ENCODE results near the gene MAST2.

GRCh38 chr1:46065405-46065804, 262.0 kb downstream of the MAST2 start:
- no peak for TF ChIP-seq CTCF (IDR thresholded peaks at IDR 0.05)
- TF ChIP-seq POLR2A (IDR thresholded peaks at IDR 0.05) = no peak

All from testis (tissue), 2 donors.